Measurements from ENCODE around the gene CXorf65.

GRCh38 chrX:71128166-71128833 lies 21.8 kb upstream of the CXorf65 start:
- TF ChIP-seq POLR2A (IDR thresholded peaks at IDR 0.05) = no peak
- no peak for TF ChIP-seq EP300 (IDR thresholded peaks at IDR 0.05; ENCODE audit: low read depth)
